ENCODE data around the gene GPR78. TPM values are rescaled to one million over a fixed set of nuclear protein-coding genes. Genes with fewer than 3 reads are reported as not detected.

GPR78 gene
- total and polyA plus RNA-seq, 2 of the 13 experiments (the other 11 are each of a cell fraction or from before 2014, with no cell fraction given) = 0.01 to 0.07 TPM

DNA sequence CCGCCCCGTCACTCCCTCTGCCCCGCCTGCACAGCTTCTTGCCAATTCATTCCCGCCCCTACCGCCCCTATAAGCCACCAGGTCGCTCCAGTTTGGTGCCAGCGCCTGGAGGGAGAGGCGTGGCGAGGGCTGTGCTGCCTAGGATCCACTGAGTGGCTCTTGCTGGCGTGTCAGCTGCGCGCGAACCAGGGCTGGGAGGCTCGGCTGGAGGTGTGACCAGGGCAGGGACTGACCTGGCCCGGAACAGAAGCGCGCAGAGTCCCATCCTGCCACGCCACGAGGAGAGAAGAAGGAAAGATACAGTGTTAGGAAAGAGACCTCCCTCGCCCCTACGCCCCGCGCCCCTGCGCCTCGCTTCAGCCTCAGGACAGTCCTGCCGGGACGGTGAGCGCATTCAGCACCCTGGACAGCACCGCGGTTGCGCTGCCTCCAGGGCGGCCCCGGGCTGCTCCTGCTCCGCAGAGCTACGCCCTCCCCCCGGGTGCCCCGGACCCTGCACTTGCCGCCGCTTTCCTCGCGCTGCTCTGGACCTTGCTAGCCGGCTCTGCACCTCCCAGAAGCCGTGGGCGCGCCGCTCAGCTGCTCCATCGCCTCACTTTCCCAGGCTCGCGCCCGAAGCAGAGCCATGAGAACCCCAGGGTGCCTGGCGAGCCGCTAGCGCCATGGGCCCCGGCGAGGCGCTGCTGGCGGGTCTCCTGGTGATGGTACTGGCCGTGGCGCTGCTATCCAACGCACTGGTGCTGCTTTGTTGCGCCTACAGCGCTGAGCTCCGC, at the start of gene GPR78 (continued):
- TF ChIP-seq ZFAT (CRISPR knock-in tag; conservative IDR thresholded peaks at IDR 0.05) (no peak), E2F5 (CRISPR knock-in tag; conservative IDR thresholded peaks at IDR 0.05) (0 out of 2 replicates have a peak, but pooled peaks have one; percentile 44), ZNF781 (CRISPR knock-in tag; IDR thresholded peaks at IDR 0.05; ENCODE audit: borderline replicate concordance, not compliant biosample characterization) (peak; percentile 32), CTCF (CRISPR knock-in tag; IDR thresholded peaks at IDR 0.05) (no peak), TIGD3 (CRISPR knock-in tag; IDR thresholded peaks at IDR 0.05; ENCODE audit: borderline replicate concordance) (peak; percentile 46; the same call in 1 of the 2 replicates), ZNF75D (CRISPR knock-in tag; IDR thresholded peaks at IDR 0.05; ENCODE audit: borderline replicate concordance) (0 out of 2 replicates have a peak, but pooled peaks have one; percentile 51), ETV5 (CRISPR knock-in tag; IDR thresholded peaks at IDR 0.05; ENCODE audit: borderline replicate concordance) (peak; percentile 20; the same call in 1 of the 2 replicates), ZSCAN31 (CRISPR knock-in tag; IDR thresholded peaks at IDR 0.05; ENCODE audit: low read depth) (no peak; the same call in 1 of the 2 replicates), NFRKB (IDR thresholded peaks at IDR 0.05) (no peak), HMG20B (CRISPR knock-in tag; conservative IDR thresholded peaks at IDR 0.05) (peak; percentile 51; the same call in 1 of the 2 replicates), NCOA1 (CRISPR knock-in tag; IDR thresholded peaks at IDR 0.05) (no peak), SIN3B (IDR thresholded peaks at IDR 0.05; ENCODE audit: low read length) (no peak), HES4 (CRISPR knock-in tag; IDR thresholded peaks at IDR 0.05; ENCODE audit: borderline replicate concordance) (peak; percentile 94), CENPX (CRISPR knock-in tag; IDR thresholded peaks at IDR 0.05) (no peak), KLF11 (CRISPR knock-in tag; IDR thresholded peaks at IDR 0.05) (peak; percentile 92), ZNF30 (CRISPR knock-in tag; IDR thresholded peaks at IDR 0.05) (no peak), ZMAT3 (CRISPR knock-in tag; conservative IDR thresholded peaks at IDR 0.05) (peak; percentile 74; the same call in 1 of the 2 replicates), ZNF256 (CRISPR knock-in tag; conservative IDR thresholded peaks at IDR 0.05) (no peak), HOXA3 (CRISPR knock-in tag; IDR thresholded peaks at IDR 0.05) (peak; percentile 61; the same call in 1 of the 2 replicates), ZFP37 (CRISPR knock-in tag; IDR thresholded peaks at IDR 0.05; ENCODE audit: borderline replicate concordance) (peak; percentile 84; the same call in 1 of the 2 replicates), TCF7L2 (IDR thresholded peaks at IDR 0.05; ENCODE audit: low read depth, low read length) (no peak), REL (CRISPR knock-in tag; conservative IDR thresholded peaks at IDR 0.05) (no peak; the same call in 1 of the 2 replicates)
- TF ChIP-seq, protein P1, sequence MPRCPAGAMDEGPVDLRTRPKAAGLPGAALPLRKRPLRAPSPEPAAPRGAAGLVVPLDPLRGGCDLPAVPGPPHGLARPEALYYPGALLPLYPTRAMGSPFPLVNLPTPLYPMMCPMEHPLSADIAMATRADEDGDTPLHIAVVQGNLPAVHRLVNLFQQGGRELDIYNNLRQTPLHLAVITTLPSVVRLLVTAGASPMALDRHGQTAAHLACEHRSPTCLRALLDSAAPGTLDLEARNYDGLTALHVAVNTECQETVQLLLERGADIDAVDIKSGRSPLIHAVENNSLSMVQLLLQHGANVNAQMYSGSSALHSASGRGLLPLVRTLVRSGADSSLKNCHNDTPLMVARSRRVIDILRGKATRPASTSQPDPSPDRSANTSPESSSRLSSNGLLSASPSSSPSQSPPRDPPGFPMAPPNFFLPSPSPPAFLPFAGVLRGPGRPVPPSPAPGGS (CRISPR knock-in tag; IDR thresholded peaks at IDR 0.05) = 0 out of 2 replicates have a peak, but pooled peaks have one; percentile 39
- TF ChIP-seq, protein P2, sequence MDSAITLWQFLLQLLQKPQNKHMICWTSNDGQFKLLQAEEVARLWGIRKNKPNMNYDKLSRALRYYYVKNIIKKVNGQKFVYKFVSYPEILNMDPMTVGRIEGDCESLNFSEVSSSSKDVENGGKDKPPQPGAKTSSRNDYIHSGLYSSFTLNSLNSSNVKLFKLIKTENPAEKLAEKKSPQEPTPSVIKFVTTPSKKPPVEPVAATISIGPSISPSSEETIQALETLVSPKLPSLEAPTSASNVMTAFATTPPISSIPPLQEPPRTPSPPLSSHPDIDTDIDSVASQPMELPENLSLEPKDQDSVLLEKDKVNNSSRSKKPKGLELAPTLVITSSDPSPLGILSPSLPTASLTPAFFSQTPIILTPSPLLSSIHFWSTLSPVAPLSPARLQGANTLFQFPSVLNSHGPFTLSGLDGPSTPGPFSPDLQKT (CRISPR knock-in tag; IDR thresholded peaks at IDR 0.05; ENCODE audit: borderline replicate concordance) = no peak; the same call in 1 of the 2 replicates
